ENCODE measurements around the gene MRM3.
A peak's percentile ranks its signal among the peaks of the same experiment; 100 is the strongest.

Gene MRM3

DNA sequence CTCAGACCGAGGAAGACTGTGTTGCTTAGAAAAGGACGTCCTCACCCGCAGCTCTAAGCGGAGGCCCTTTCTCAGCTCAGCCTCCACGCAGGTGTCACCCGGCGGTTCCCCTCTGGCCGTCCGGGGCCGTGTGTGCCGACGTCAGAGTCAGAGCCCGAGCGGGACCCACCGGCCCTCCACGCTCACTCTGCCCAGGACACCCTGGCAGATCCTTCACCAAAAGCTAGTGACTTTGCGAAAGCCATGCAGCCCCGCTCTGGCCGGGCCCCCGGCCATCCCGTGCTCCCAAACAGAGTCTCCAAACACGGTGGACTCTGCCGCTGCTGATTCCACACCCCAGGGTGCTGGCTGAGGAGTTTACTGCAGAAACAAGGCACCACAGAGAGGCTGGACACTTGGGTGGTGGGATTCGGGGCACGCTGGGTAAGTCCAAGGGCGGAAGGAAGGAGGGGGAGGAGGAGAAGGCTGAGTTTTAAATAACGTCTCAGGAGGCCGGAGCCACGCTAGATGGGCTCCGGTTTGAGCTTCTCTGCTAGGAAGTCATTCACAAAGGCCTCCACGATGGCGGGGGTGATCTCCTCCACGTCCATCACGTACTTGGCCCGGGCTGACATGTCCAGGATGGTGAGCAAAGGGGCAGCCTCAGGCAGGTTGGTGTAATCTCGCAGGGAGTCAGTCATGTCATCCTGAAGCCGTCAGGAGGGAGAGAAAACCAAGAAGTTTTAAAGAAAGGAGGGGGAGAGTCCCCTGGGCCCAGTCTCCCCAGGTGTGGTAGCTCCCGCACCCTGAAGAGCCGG lies 18.5 kb downstream of the MRM3 start:
- H3K9ac ChIP-seq (ENCODE audit: low read depth, low read length, poor library complexity): peak overlapping the region; percentile 12
- no peak overlapping the region for H3K4ac ChIP-seq (ENCODE audit: low read length)
- peaks cover 4% of the 10 kb centered on the region for H3K79me1 ChIP-seq (ENCODE audit: low read depth, low read length)
- no peak overlapping the region for H3K18ac ChIP-seq (ENCODE audit: low read length)
- no peaks in the 10 kb centered on the region for H3K27me3 ChIP-seq (ENCODE audit: control insufficient read depth in 3 of 3, insufficient read depth in 3 of 3, low read depth in 1 of 3, low read length in 3 of 3)
- H2BK120ac ChIP-seq (ENCODE audit: low read depth, low read length): no peak overlapping the region
- H4K8ac ChIP-seq (ENCODE audit: low read depth, low read length): no peak overlapping the region
- no peak overlapping the region for H3K14ac ChIP-seq (ENCODE audit: low read length)
- no peaks in the 10 kb centered on the region for H3K9me3 ChIP-seq (replicated peaks in 1 of 2; ENCODE audit: control insufficient read depth in 2 of 2, insufficient read depth in 1 of 2, low read depth in 1 of 2, low read length in 2 of 2)
- H2AK5ac ChIP-seq (ENCODE audit: low read depth, low read length): no peak overlapping the region
- no CpG with 5 or more reads among the region's 39 CpGs for WGBS, 2 donors (ENCODE audit: extremely low coverage in 2 of 2, insufficient read length in 2 of 2, insufficient replicate concordance in 1 of 2)
- no peak overlapping the region for H3K23ac ChIP-seq (ENCODE audit: low read depth, low read length, poor library complexity)
- H3K4me2 ChIP-seq (ENCODE audit: insufficient read depth, low read length, poor library complexity, severe bottlenecking): no peak overlapping the region
- H2BK5ac ChIP-seq (ENCODE audit: low read length): no peak overlapping the region
- H3K4me1 ChIP-seq (ENCODE audit: control insufficient read depth in 2 of 2, insufficient read depth in 1 of 2, low read depth in 1 of 2, low read length in 2 of 2): peaks cover 21 to 26% of the 10 kb centered on the region in 2 donors
- H2BK12ac ChIP-seq (ENCODE audit: low read length): peak overlapping the region; percentile 31
- H2BK15ac ChIP-seq (ENCODE audit: low read length): no peak overlapping the region
- no peak overlapping the region for H4K91ac ChIP-seq (ENCODE audit: low read depth, low read length, poor library complexity)
- no peak overlapping the region for H3K4me3 ChIP-seq (ENCODE audit: low read length in 2 of 2)
- no peak for DNase-seq (ENCODE audit: low spot score)
- H2AFZ ChIP-seq (ENCODE audit: low read length): no peak overlapping the region
- peaks cover 35 to 80% of the 10 kb centered on the region in 2 donors for H3K36me3 ChIP-seq (replicated peaks in 1 of 2; ENCODE audit: control insufficient read depth in 2 of 2, insufficient read depth in 2 of 2, low read length in 2 of 2)
- H3K27ac ChIP-seq (replicated peaks; ENCODE audit: low read length): no peak overlapping the region

DNA sequence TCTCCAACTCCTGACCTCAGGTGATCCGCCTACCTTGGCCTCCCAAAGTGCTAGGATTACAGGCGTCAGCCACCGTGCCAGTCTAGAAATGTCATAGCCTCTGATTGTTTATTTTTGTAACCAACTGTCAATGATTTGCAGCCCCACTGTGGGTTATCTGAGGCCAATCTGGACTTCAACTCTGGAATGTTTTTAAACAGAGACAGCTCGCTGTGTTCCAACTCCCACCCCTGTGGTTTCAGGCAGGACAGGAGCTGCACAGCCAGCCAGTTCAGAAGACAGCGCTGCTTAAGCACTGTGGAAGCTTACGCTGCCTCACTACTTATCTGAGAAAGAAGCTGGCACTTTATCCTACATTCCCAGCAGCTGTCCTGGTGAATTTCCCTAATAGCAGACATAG lies 19.5 kb downstream of the MRM3 start:
- no peak overlapping the region for H2BK15ac ChIP-seq (ENCODE audit: low read length)
- H3K23ac ChIP-seq (ENCODE audit: low read depth, low read length, poor library complexity): no peak overlapping the region
- H3K4me2 ChIP-seq (ENCODE audit: insufficient read depth, low read length, poor library complexity, severe bottlenecking): no peak overlapping the region
- no peak overlapping the region for H3K4me3 ChIP-seq (ENCODE audit: low read length in 2 of 2)
- no peak overlapping the region for H2BK120ac ChIP-seq (ENCODE audit: low read depth, low read length)
- no peak overlapping the region for H2BK12ac ChIP-seq (ENCODE audit: low read length)
- H4K91ac ChIP-seq (ENCODE audit: low read depth, low read length, poor library complexity): no peak overlapping the region
- H3K9ac ChIP-seq (ENCODE audit: low read depth, low read length, poor library complexity): no peak overlapping the region
- no peak overlapping the region for H3K14ac ChIP-seq (ENCODE audit: low read length)
- H3K4ac ChIP-seq (ENCODE audit: low read length): no peak overlapping the region
- H2AFZ ChIP-seq (ENCODE audit: low read length): no peak overlapping the region
- peaks cover 21 to 34% of the 10 kb centered on the region in 2 donors for H3K4me1 ChIP-seq (ENCODE audit: control insufficient read depth in 2 of 2, insufficient read depth in 1 of 2, low read depth in 1 of 2, low read length in 2 of 2)
- no peaks in the 10 kb centered on the region for H3K27me3 ChIP-seq (ENCODE audit: control insufficient read depth in 3 of 3, insufficient read depth in 3 of 3, low read depth in 1 of 3, low read length in 3 of 3)
- no peak overlapping the region for H3K18ac ChIP-seq (ENCODE audit: low read length)
- H2BK5ac ChIP-seq (ENCODE audit: low read length): no peak overlapping the region
- H3K79me1 ChIP-seq (ENCODE audit: low read depth, low read length): peaks cover 2% of the 10 kb centered on the region
- WGBS, 2 donors (ENCODE audit: extremely low coverage in 2 of 2, insufficient read length in 2 of 2, insufficient replicate concordance in 1 of 2): no CpG with 5 or more reads among the region's 6 CpGs
- no peaks in the 10 kb centered on the region for H3K9me3 ChIP-seq (replicated peaks in 1 of 2; ENCODE audit: control insufficient read depth in 2 of 2, insufficient read depth in 1 of 2, low read depth in 1 of 2, low read length in 2 of 2)
- no peak overlapping the region for H3K27ac ChIP-seq (replicated peaks; ENCODE audit: low read length)
- DNase-seq (ENCODE audit: low spot score): no peak
- no peak overlapping the region for H4K8ac ChIP-seq (ENCODE audit: low read depth, low read length)
- no peak overlapping the region for H2AK5ac ChIP-seq (ENCODE audit: low read depth, low read length)
- H3K36me3 ChIP-seq (replicated peaks in 1 of 2; ENCODE audit: control insufficient read depth in 2 of 2, insufficient read depth in 2 of 2, low read length in 2 of 2): peaks cover 32 to 74% of the 10 kb centered on the region in 2 donors

DNA sequence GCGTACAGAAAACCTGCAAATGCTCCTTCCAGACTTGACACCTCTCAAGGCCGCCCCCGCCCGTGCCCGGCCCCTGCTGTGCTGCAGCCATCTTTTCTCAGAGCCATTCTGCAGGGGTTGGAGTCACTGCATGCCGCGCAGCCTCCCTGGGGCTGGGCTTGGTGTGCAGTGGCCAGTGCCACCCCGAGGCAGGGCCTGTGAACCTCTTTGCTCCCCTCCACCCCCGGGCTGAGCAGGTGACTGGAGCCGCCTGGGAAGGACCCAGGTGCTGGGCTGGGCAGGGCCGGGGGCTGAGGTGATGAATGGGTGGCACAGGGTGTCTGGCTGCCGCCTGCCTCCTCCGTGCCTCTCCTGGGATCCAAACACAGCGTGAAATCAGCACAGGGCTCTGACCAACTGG lies 20.3 kb downstream of the MRM3 start:
- H2AFZ ChIP-seq (ENCODE audit: low read length): no peak overlapping the region
- no peak overlapping the region for H3K27ac ChIP-seq (replicated peaks; ENCODE audit: low read length)
- H2BK120ac ChIP-seq (ENCODE audit: low read depth, low read length): no peak overlapping the region
- H2BK12ac ChIP-seq (ENCODE audit: low read length): no peak overlapping the region
- H3K4me2 ChIP-seq (ENCODE audit: insufficient read depth, low read length, poor library complexity, severe bottlenecking): no peak overlapping the region
- H2AK5ac ChIP-seq (ENCODE audit: low read depth, low read length): no peak overlapping the region
- H3K23ac ChIP-seq (ENCODE audit: low read depth, low read length, poor library complexity): peak overlapping the region; percentile 43
- H3K27me3 ChIP-seq (ENCODE audit: control insufficient read depth in 3 of 3, insufficient read depth in 3 of 3, low read depth in 1 of 3, low read length in 3 of 3): no peaks in the 10 kb centered on the region
- WGBS, 2 donors (ENCODE audit: extremely low coverage in 2 of 2, insufficient read length in 2 of 2, insufficient replicate concordance in 1 of 2): no CpG with 5 or more reads among the region's 14 CpGs
- peaks cover 9% of the 10 kb centered on the region for H3K79me1 ChIP-seq (ENCODE audit: low read depth, low read length)
- H3K9me3 ChIP-seq (replicated peaks in 1 of 2; ENCODE audit: control insufficient read depth in 2 of 2, insufficient read depth in 1 of 2, low read depth in 1 of 2, low read length in 2 of 2): no peaks in the 10 kb centered on the region
- peaks cover 21 to 35% of the 10 kb centered on the region in 2 donors for H3K4me1 ChIP-seq (ENCODE audit: control insufficient read depth in 2 of 2, insufficient read depth in 1 of 2, low read depth in 1 of 2, low read length in 2 of 2)
- H2BK5ac ChIP-seq (ENCODE audit: low read length): peak overlapping the region; percentile 39
- no peak overlapping the region for H4K91ac ChIP-seq (ENCODE audit: low read depth, low read length, poor library complexity)
- no peak overlapping the region for H3K14ac ChIP-seq (ENCODE audit: low read length)
- no peak overlapping the region for H4K8ac ChIP-seq (ENCODE audit: low read depth, low read length)
- peaks cover 24 to 69% of the 10 kb centered on the region in 2 donors for H3K36me3 ChIP-seq (replicated peaks in 1 of 2; ENCODE audit: control insufficient read depth in 2 of 2, insufficient read depth in 2 of 2, low read length in 2 of 2)
- H3K4me3 ChIP-seq (ENCODE audit: low read length in 2 of 2): no peak overlapping the region
- H3K18ac ChIP-seq (ENCODE audit: low read length): no peak overlapping the region
- no peak overlapping the region for H3K4ac ChIP-seq (ENCODE audit: low read length)
- no peak overlapping the region for H3K9ac ChIP-seq (ENCODE audit: low read depth, low read length, poor library complexity)
- H2BK15ac ChIP-seq (ENCODE audit: low read length): no peak overlapping the region
- no peak for DNase-seq (ENCODE audit: low spot score)

DNA sequence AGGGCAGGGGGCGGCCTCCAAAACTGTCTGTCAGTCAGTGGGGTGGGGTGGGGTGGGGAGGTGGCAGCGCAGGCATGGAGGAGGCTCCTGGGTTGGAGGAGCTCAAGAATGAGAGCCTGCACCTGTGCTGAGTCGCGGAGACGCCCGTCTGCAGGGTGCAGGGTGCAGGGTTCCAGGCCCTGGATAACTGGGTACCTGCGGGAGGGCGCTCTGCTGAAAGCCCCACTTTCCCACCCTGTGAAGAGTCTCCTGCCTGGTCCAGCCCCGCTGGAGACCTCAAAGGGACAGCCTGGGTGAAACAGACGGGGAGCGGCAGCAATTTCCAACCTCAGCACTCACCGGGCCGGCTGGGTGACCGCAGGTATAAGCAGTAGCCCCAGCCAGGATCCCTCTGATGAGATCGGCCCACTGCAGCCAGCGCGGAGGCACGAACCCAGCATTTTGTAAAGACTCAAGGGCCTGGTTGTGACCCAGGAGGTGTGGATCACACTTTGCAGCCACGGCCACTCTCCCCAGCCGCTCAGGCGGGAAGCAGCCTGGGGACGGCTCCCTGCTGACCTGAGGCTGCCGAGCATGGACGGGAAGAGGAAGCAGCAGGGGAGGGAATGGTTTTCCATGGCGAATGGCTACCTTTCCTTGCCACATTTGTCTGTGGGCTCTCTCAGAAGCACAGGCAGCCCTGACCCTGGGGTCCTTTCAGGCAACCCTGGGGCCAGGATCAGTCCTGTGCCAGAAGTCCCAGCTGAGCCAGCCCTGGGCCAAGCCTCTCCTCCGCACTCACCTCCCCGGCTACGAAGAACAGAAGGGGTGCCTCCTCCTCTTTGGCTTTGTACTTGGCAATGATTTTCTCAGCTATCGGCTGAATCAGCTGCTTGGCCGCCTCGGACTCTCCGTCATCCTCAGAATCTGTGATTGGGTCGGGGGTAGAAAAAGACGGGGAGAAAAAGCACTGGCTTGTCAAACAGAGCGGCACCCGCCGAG lies 21.0 kb downstream of the MRM3 start:
- Histone ChIP-seq H3K79me1 (ENCODE audit: low read depth, low read length) (peaks cover 11% of the 10 kb centered on the region), H3K36me3 (replicated peaks in 1 of 2; ENCODE audit: control insufficient read depth in 2 of 2, insufficient read depth in 2 of 2, low read length in 2 of 2) (peaks cover 24 to 68% of the 10 kb centered on the region in 2 donors), H2AK5ac (ENCODE audit: low read depth, low read length) (no peak overlapping the region), H3K27me3 (ENCODE audit: control insufficient read depth in 3 of 3, insufficient read depth in 3 of 3, low read depth in 1 of 3, low read length in 3 of 3) (no peaks in the 10 kb centered on the region), H3K4me2 (ENCODE audit: insufficient read depth, low read length, poor library complexity, severe bottlenecking) (no peak overlapping the region), H3K9ac (ENCODE audit: low read depth, low read length, poor library complexity) (no peak overlapping the region), H3K4ac (ENCODE audit: low read length) (no peak overlapping the region), H2BK5ac (ENCODE audit: low read length) (peak overlapping the region; percentile 39), H2BK120ac (ENCODE audit: low read depth, low read length) (no peak overlapping the region), H4K8ac (ENCODE audit: low read depth, low read length) (peak overlapping the region; percentile 24), H3K14ac (ENCODE audit: low read length) (no peak overlapping the region), H3K9me3 (replicated peaks in 1 of 2; ENCODE audit: control insufficient read depth in 2 of 2, insufficient read depth in 1 of 2, low read depth in 1 of 2, low read length in 2 of 2) (no peaks in the 10 kb centered on the region), H2BK12ac (ENCODE audit: low read length) (no peak overlapping the region), H3K4me1 (ENCODE audit: control insufficient read depth in 2 of 2, insufficient read depth in 1 of 2, low read depth in 1 of 2, low read length in 2 of 2) (peaks cover 21 to 35% of the 10 kb centered on the region in 2 donors), H2BK15ac (ENCODE audit: low read length) (no peak overlapping the region), H3K23ac (ENCODE audit: low read depth, low read length, poor library complexity) (no peak overlapping the region), H3K18ac (ENCODE audit: low read length) (no peak overlapping the region), H3K4me3 (ENCODE audit: low read length in 2 of 2) (peak overlapping the region in 1 of 2 donors; percentile 21), H2AFZ (ENCODE audit: low read length) (no peak overlapping the region), H4K91ac (ENCODE audit: low read depth, low read length, poor library complexity) (no peak overlapping the region), H3K27ac (replicated peaks; ENCODE audit: low read length) (no peak overlapping the region)
- no CpG with 5 or more reads among the region's 37 CpGs for WGBS, 2 donors (ENCODE audit: extremely low coverage in 2 of 2, insufficient read length in 2 of 2, insufficient replicate concordance in 1 of 2)
- no peak for DNase-seq (ENCODE audit: low spot score)
